Measurements from ENCODE around the gene CHEK1. TPM values are rescaled to one million over a fixed set of nuclear protein-coding genes. Genes with fewer than 3 reads are reported as not detected.

Gene CHEK1
- total and polyA plus RNA-seq, 2 of the 8 experiments (the other 6 are each of a cell fraction or from before 2014, with no cell fraction given): 37.7 to 133 TPM

DNA sequence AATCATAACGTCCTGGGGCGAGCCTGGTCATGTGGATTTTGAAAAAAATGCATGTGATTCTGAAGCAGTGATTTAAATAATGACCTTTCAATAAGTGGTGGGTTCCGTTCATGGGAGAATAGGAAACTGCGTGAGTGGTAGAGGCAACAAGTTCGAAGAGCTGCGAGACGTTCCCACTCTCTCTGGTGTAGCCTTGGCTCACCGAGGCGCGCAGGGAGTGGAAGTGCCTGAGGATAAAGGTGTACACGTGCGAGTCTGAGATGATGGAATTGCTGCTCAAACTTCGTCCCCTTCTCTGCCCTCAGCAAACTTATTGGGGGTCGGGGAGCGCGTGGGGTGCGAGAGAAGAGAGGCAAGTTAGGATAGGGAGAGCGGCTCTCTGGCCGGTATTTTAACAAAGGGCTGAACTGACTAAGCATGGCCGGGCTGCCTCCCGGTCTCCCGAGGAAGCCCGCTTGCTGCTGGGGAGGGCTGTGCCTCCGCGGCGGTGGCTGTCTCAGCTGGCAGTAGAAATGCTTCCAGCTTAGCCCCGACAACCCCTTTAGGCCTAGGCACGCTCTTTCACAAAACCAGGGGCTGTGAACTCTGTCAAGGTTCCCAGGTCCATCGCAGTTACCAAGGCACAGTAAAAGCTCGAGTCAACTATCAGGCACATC lies 33.2 kb upstream of the CHEK1 start:
- Histone ChIP-seq H3K14ac (ENCODE audit: insufficient read length) (no peak overlapping the region), H3K9ac (replicated peaks in 1 of 4; ENCODE audit: extremely low read depth in 1 of 4, low read depth in 3 of 4, low read length in 3 of 4) (peak overlapping the region; percentile 77 to 91 (median 85)), H3K27me3 (replicated peaks in 1 of 4; ENCODE audit: control insufficient read depth in 3 of 4, extremely low read depth in 1 of 4, insufficient read depth in 3 of 4, low read length in 3 of 4) (no peaks in the 10 kb centered on the region), H3K79me1 (ENCODE audit: low read depth, low read length) (no peaks in the 10 kb centered on the region; the same call in 1 of the 2 replicates), H4K5ac (ENCODE audit: insufficient read length, low read depth, low read length) (peak overlapping the region; percentile 32), H2BK120ac (replicated peaks; ENCODE audit: low read depth, low read length) (no peak overlapping the region), H3K4me2 (ENCODE audit: insufficient read depth in 1 of 2, low read depth in 2 of 2, low read length in 2 of 2) (peak overlapping the region; percentile 92 to 95), H2BK12ac (ENCODE audit: low read depth, low read length) (0 out of 2 replicates have a peak overlapping the region, but pooled peaks have one; percentile 14), H2AFZ (ENCODE audit: low read length) (peak overlapping the region; percentile 89), H4K8ac (ENCODE audit: extremely low read depth, insufficient read depth, low read length) (peak overlapping the region; percentile 84; the same call in 1 of the 2 replicates), H3K23me2 (ENCODE audit: low read depth, low read length) (peaks cover 11% of the 10 kb centered on the region), H3K56ac (replicated peaks; ENCODE audit: insufficient read length, low read depth, low read length) (peak overlapping the region; percentile 20), H3K79me2 (ENCODE audit: control insufficient read depth in 1 of 2, insufficient read depth in 2 of 2, low read length in 2 of 2) (peaks cover 9 to 40% of the 10 kb centered on the region in 2 experiments; a peak in 3 of 4 replicates), H2BK20ac (ENCODE audit: low read length) (no peak overlapping the region), H3K27ac (ENCODE audit: low read depth, low read length) (peak overlapping the region; percentile 70), H3K36me3 (ENCODE audit: control insufficient read depth in 2 of 4, insufficient read depth in 4 of 4, low read length in 3 of 4) (peaks cover 0 to 4% (median 1%) of the 10 kb centered on the region in 4 experiments; a peak in 3 of 8 replicates), H2BK15ac (ENCODE audit: low read length) (no peak overlapping the region), H3K4me3 (ENCODE audit: extremely low read depth in 1 of 4, insufficient read depth in 2 of 4, low read depth in 3 of 4, low read length in 4 of 4) (peak overlapping the region; percentile 79 to 93 (median 88)), H3K4ac (replicated peaks; ENCODE audit: insufficient read length, low read depth, low read length) (peak overlapping the region; percentile 2), H2BK5ac (ENCODE audit: low read depth, low read length) (peak overlapping the region; percentile 82), H4K20me1 (replicated peaks in 1 of 2; ENCODE audit: control insufficient read depth in 1 of 2, insufficient read depth in 2 of 2, low read length in 2 of 2) (no peaks in the 10 kb centered on the region), H3K9me3 (ENCODE audit: insufficient read depth in 2 of 2, low read depth in 1 of 2, low read length in 1 of 2) (no peaks in the 10 kb centered on the region), H2AK5ac (ENCODE audit: low read depth, low read length) (no peak overlapping the region), H3K4me1 (replicated peaks in 1 of 4; ENCODE audit: control insufficient read depth in 3 of 4, insufficient read depth in 4 of 4, low read length in 3 of 4) (peaks cover 0 to 2% (median 0%) of the 10 kb centered on the region in 4 experiments; a peak in 2 of 7 replicates), H4K91ac (replicated peaks; ENCODE audit: insufficient read length, low read length) (peak overlapping the region; percentile 36), H3K18ac (ENCODE audit: extremely low read depth, low read length) (peak overlapping the region; percentile 34; the same call in 1 of the 2 replicates), H3K23ac (ENCODE audit: insufficient read length) (no peak overlapping the region)
- CTCF ChIA-PET (ENCODE audit: partially characterized antibody): interaction anchor here (0.7 to 1.1 kb wide), 3 partner anchors 21 to 139 kb away, joined by 3 read pairs; no protein-coding TSS in a partner anchor
- no peak for FAIRE-seq
- TF ChIP-seq SAP30 (IDR thresholded peaks at IDR 0.05; ENCODE audit: insufficient read depth, insufficient replicate concordance, low read length) (peak; percentile 54), POLR2AphosphoS5 (IDR thresholded peaks at IDR 0.05; ENCODE audit: low read depth, low read length) (no peak; the same call in 1 of the 2 replicates), TAF1 (IDR thresholded peaks at IDR 0.05; ENCODE audit: low read depth, low read length) (peak; percentile 60; the same call in 1 of the 2 replicates), HDAC2 (IDR thresholded peaks at IDR 0.05; ENCODE audit: borderline replicate concordance in 1 of 2, low read depth in 2 of 2, low read length in 2 of 2) (0 out of 4 replicates have a peak, but pooled peaks of 1 of the 2 experiments have one; percentile 23), POLR2A (IDR thresholded peaks at IDR 0.05; ENCODE audit: control extremely low read depth in 1 of 2, low read depth in 2 of 2, low read length in 2 of 2) (peak; percentile 44 to 86), JUN (IDR thresholded peaks at IDR 0.05; ENCODE audit: low read depth, low read length) (no peak), YY1 (IDR thresholded peaks at IDR 0.05; ENCODE audit: low read depth, low read length) (peak; percentile 18; the same call in 1 of the 2 replicates)
- DNase-seq (ENCODE audit: low read depth in 1 of 2, low spot score in 2 of 2): no peak
- POLR2A ChIA-PET (ENCODE audit: partially characterized antibody): interaction anchor here (0.6 to 4.3 kb wide), 15 partner anchors 9 to 620 kb away, joined by 3 to 49 read pairs (median 3); partner anchors contain the start of genes CHEK1, EI24, FAM118B and FEZ1
- 17% methylated on average over 30 of the region's 30 CpGs; no CpG with 5 or more reads in 1 of the 2 experiments for WGBS, 2 experiments (ENCODE audit: extremely low coverage in 1 of 2, insufficient coverage in 1 of 2, insufficient read length in 1 of 2, insufficient replicate concordance in 2 of 2, low coverage in 1 of 2, low lambda C conversion rate in 2 of 2, missing lambda C conversion rate in 1 of 2)
